ENCODE results near the gene CCDC185. TPM values are rescaled to one million over a fixed set of nuclear protein-coding genes. Genes with fewer than 3 reads are reported as not detected.

Gene CCDC185
- total RNA-seq, 3 donors from 2014 or later: not detected

DNA sequence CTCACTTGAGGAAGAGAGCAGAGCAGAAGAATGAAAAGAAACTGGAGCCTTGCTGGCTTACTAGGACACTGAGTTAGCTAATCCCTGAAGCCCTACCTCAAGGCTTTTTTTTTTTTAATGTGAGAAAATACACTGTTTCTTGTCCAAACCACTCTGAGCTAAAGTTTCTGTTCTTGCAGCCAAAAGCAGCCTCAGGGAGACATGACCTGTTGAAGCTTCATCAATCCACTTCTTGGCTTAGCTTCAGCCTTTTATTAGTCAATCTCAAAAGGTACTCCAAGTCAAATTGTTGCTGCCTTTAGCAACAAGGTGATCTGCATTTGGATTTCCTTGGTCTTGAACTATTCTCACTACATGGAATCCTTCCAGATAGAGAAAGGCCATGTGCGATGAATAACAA lies 33.7 kb downstream of the CCDC185 start:
- peaks cover 4 to 6% of the 10 kb centered on the region in 2 donors for H3K4me1 ChIP-seq
- H3K27ac ChIP-seq: peak overlapping the region in 1 of 2 donors; percentile 48
- intact Hi-C loops (cut with DNase I; ENCODE audit: low total_unique reads): no loop called here
- no peak for TF ChIP-seq POLR2AphosphoS5 (IDR thresholded peaks at IDR 0.05)
- no peak for TF ChIP-seq POLR2A (IDR thresholded peaks at IDR 0.05)
- TF ChIP-seq, protein P1, sequence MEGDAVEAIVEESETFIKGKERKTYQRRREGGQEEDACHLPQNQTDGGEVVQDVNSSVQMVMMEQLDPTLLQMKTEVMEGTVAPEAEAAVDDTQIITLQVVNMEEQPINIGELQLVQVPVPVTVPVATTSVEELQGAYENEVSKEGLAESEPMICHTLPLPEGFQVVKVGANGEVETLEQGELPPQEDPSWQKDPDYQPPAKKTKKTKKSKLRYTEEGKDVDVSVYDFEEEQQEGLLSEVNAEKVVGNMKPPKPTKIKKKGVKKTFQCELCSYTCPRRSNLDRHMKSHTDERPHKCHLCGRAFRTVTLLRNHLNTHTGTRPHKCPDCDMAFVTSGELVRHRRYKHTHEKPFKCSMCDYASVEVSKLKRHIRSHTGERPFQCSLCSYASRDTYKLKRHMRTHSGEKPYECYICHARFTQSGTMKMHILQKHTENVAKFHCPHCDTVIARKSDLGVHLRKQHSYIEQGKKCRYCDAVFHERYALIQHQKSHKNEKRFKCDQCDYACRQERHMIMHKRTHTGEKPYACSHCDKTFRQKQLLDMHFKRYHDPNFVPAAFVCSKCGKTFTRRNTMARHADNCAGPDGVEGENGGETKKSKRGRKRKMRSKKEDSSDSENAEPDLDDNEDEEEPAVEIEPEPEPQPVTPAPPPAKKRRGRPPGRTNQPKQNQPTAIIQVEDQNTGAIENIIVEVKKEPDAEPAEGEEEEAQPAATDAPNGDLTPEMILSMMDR (IDR thresholded peaks at IDR 0.05): no peak
- H3K27me3 ChIP-seq: no peaks in the 10 kb centered on the region
- DNase-seq (ENCODE audit: low spot score in 2 of 2): no peak
- peaks cover 0 to 4% of the 10 kb centered on the region in 2 donors for H3K9me3 ChIP-seq
- H3K36me3 ChIP-seq: no peaks in the 10 kb centered on the region
- no peak overlapping the region for H3K4me3 ChIP-seq

- peak in 1 of 2 donors; percentile 49 for DNase-seq (ENCODE audit: low spot score in 2 of 2)
- peaks cover 0 to 4% of the 10 kb centered on the region in 2 donors for H3K9me3 ChIP-seq
- intact Hi-C loops (cut with DNase I; ENCODE audit: low total_unique reads): no loop called here
- H3K27me3 ChIP-seq: no peaks in the 10 kb centered on the region
- H3K36me3 ChIP-seq: no peaks in the 10 kb centered on the region
- TF ChIP-seq, protein P1 (IDR thresholded peaks at IDR 0.05): no peak
- TF ChIP-seq POLR2A (IDR thresholded peaks at IDR 0.05) (no peak), POLR2AphosphoS5 (IDR thresholded peaks at IDR 0.05) (no peak)
- H3K4me1 ChIP-seq: peaks cover 4 to 6% of the 10 kb centered on the region in 2 donors
- peak overlapping the region in 1 of 2 donors; percentile 38 for H3K27ac ChIP-seq
- H3K4me3 ChIP-seq: no peak overlapping the region
Observed at GRCh38 chr1:223429313-223429731, 36.1 kb downstream of the CCDC185 start.

DNA sequence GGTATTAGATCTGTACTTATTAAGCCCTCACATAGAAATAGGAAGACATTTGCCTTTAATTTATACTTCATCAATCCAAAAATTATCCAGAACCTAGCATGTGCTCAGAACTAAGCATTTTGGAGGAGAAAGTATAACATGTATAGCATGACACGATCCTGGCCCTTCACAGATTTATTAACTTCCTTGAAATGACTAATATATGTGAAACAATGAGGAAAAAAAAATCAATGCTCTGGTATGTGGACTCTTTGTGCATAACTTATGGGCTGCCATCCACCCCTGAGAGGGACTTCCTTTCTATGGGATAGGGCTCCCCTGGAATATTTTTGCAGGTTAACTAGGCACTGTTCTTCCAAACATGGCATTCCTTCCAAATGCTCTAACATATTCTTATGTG lies 36.6 kb downstream of the CCDC185 start:
- intact Hi-C loops (cut with DNase I; ENCODE audit: low total_unique reads): no loop called here
- DNase-seq (ENCODE audit: low spot score in 2 of 2): no peak
- peak overlapping the region in 1 of 2 donors; percentile 13 for H3K27ac ChIP-seq
- peaks cover 4 to 6% of the 10 kb centered on the region in 2 donors for H3K4me1 ChIP-seq
- no peaks in the 10 kb centered on the region for H3K36me3 ChIP-seq
- H3K27me3 ChIP-seq: no peaks in the 10 kb centered on the region
- H3K9me3 ChIP-seq: peaks cover 0 to 4% of the 10 kb centered on the region in 2 donors
- TF ChIP-seq, protein P1 (IDR thresholded peaks at IDR 0.05): no peak
- no peak for TF ChIP-seq POLR2AphosphoS5 (IDR thresholded peaks at IDR 0.05)
- TF ChIP-seq POLR2A (IDR thresholded peaks at IDR 0.05): no peak
- no peak overlapping the region for H3K4me3 ChIP-seq

DNA sequence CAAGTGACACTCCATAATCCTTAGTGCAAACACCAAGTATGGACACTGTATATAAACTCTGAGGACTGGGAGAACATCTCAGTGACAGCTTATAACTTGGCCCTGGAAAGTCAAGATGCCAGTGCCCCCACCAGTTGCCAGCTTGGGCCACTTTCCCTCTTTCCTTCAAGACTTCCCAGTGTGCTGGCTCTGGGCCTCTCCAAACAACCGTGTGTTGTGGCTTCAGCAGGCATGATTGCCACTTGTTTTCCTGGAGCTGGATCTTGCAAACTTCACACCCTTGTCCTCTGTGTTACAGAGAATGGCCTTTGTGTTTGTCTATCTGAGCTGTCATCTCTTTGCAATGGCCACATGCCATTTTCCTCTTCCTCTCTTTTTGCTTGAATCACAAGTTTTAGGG lies 37.0 kb downstream of the CCDC185 start:
- no peak for DNase-seq (ENCODE audit: low spot score in 2 of 2)
- Histone ChIP-seq H3K27ac (peak overlapping the region in 1 of 2 donors; percentile 13), H3K9me3 (peaks cover 0 to 4% of the 10 kb centered on the region in 2 donors), H3K27me3 (no peaks in the 10 kb centered on the region), H3K4me1 (peaks cover 4 to 6% of the 10 kb centered on the region in 2 donors), H3K4me3 (no peak overlapping the region), H3K36me3 (no peaks in the 10 kb centered on the region)
- TF ChIP-seq, protein P1 (IDR thresholded peaks at IDR 0.05): no peak
- TF ChIP-seq POLR2A (IDR thresholded peaks at IDR 0.05) (no peak), POLR2AphosphoS5 (IDR thresholded peaks at IDR 0.05) (no peak)
- intact Hi-C loops (cut with DNase I; ENCODE audit: low total_unique reads): no loop called here

GRCh38 chr1:223437151-223437550 lies 43.9 kb downstream of the CCDC185 start:
- no peak overlapping the region for H3K4me3 ChIP-seq
- DNase-seq (ENCODE audit: low spot score in 2 of 2): no peak
- TF ChIP-seq POLR2A (IDR thresholded peaks at IDR 0.05) (no peak), POLR2AphosphoS5 (IDR thresholded peaks at IDR 0.05) (no peak)
- TF ChIP-seq, protein P1 (IDR thresholded peaks at IDR 0.05): no peak
- H3K36me3 ChIP-seq: no peaks in the 10 kb centered on the region
- intact Hi-C loops (cut with DNase I; ENCODE audit: low total_unique reads): no loop called here
- H3K4me1 ChIP-seq: no peaks in the 10 kb centered on the region
- H3K27me3 ChIP-seq: no peaks in the 10 kb centered on the region
- H3K9me3 ChIP-seq: no peaks in the 10 kb centered on the region
- no peak overlapping the region for H3K27ac ChIP-seq
